SKM-1 (cell line): Measurements from ENCODE around the gene MOB2.

Source experiments
- DNase-seq: peaks from one replicate; lab custom pipeline; 2025; ENCODE audit not compliant: unreplicated experiment; lab: John Stamatoyannopoulos, UW

Gene MOB2

GRCh38 chr11:1486054-1486825, at the start of gene MOB2:
TSS of gene MOB2 (minus strand) at chr11:1486779. CDS start at chr11:1486556, 223 bp downstream.
- no peak for DNase-seq

GRCh38 chr11:1534682-1535081, 48.1 kb upstream of the MOB2 start:
- DNase-seq, result no peak

- no peak for DNase-seq
These were observed 47.6 kb upstream of the MOB2 start for GRCh38 chr11:1534171-1534570.

GRCh38 chr11:1533342-1533725, 46.8 kb upstream of the MOB2 start:
- no peak for DNase-seq

GRCh38 chr11:1532606-1533341, 46.2 kb upstream of the MOB2 start:
- DNase-seq, result no peak

- no peak for DNase-seq
These were observed 45.5 kb upstream of the MOB2 start for GRCh38 chr11:1532014-1532586.

- DNase-seq, result no peak
These were observed 45.0 kb upstream of the MOB2 start for GRCh38 chr11:1531449-1532013.

GRCh38 chr11:1530686-1531448, 44.3 kb upstream of the MOB2 start:
- no peak for DNase-seq

- DNase-seq, result no peak
These were observed 43.2 kb upstream of the MOB2 start for GRCh38 chr11:1529774-1530173.

GRCh38 chr11:1529286-1529685, 42.7 kb upstream of the MOB2 start:
- no peak for DNase-seq

- DNase-seq, result no peak
These were observed 42.1 kb upstream of the MOB2 start for GRCh38 chr11:1528710-1529109.

- no peak for DNase-seq
These were observed 40.2 kb upstream of the MOB2 start for GRCh38 chr11:1526785-1527184.

GRCh38 chr11:1523779-1524178, 37.2 kb upstream of the MOB2 start:
- no peak for DNase-seq

GRCh38 chr11:1523077-1523476, 36.5 kb upstream of the MOB2 start:
- DNase-seq, result no peak

- no peak for DNase-seq
These were observed 35.5 kb upstream of the MOB2 start for GRCh38 chr11:1522081-1522424.

- no peak for DNase-seq
These were observed 35.0 kb upstream of the MOB2 start for GRCh38 chr11:1521382-1522080.

- no peak for DNase-seq
These were observed 34.2 kb upstream of the MOB2 start for GRCh38 chr11:1520663-1521267.

- no peak for DNase-seq
These were observed 33.7 kb upstream of the MOB2 start for GRCh38 chr11:1520209-1520662.

- no peak for DNase-seq
These were observed 32.7 kb upstream of the MOB2 start for GRCh38 chr11:1519028-1520010.
